H1 (cell line): ENCODE data around the gene FOSB. TPM values are rescaled to one million over a fixed set of nuclear protein-coding genes. Genes with fewer than 3 reads are reported as not detected.

Source experiments
- BRCA1 ChIP-seq: IDR thresholded peaks from 2 replicates; pipeline ENCODE4 v1.6.1; 2012; ENCODE audit warnings: low read depth, low read length, improper control_type of control experiment
- CEBPB ChIP-seq: IDR thresholded peaks from 2 replicates; pipeline ENCODE4 v1.6.1; 2012; ENCODE audit warnings: low read depth, low read length
- EGR1 ChIP-seq: IDR thresholded peaks from 2 replicates; pipeline ENCODE4 v1.6.1; 2011; ENCODE audit warnings: low read depth, low read length, borderline replicate concordance
- GTF2F1 ChIP-seq: IDR thresholded peaks from 2 replicates; pipeline ENCODE4 v1.6.1; 2012; ENCODE audit warnings: low read depth, low read length, improper control_type of control experiment, borderline replicate concordance
- MAFK ChIP-seq: IDR thresholded peaks from 2 replicates; pipeline ENCODE4 v1.6.1; 2012; ENCODE audit warnings: low read depth, mild to moderate bottlenecking, improper control_type of control experiment, low read length
- NANOG ChIP-seq: IDR thresholded peaks from 2 replicates; pipeline ENCODE4 v1.6.1; 2011; ENCODE audit warnings: low read length, low read depth, mild to moderate bottlenecking, inconsistent platforms; ENCODE audit not compliant: insufficient read depth, poor library complexity, severe bottlenecking
- PHF8 ChIP-seq: fragments of 200-600 bp; sonication (generic); conservative IDR thresholded peaks from 2 replicates; pipeline ENCODE4 v1.7.1; 2012; ENCODE audit warnings: low read depth, mild to moderate bottlenecking, inconsistent platforms, low read length, moderate library complexity
- POLR2A ChIP-seq, 2 experiments: IDR thresholded peaks; 1 replicate in 1 of 2; 2 replicates in 1 of 2; pipeline ENCODE4 v1.6.1; 2011; ENCODE audit warnings: low read depth in 2 of 2, low read length in 2 of 2, mild to moderate bottlenecking in 2 of 2; ENCODE audit errors: control extremely low read depth in 1 of 2
- polyA plus RNA-seq, 7 experiments: library from polyadenylated mRNA; depleted of rRNA in 3 of 7; stranded (reverse) in 5 of 7; unstranded in 2 of 7; fragments of >200 nt in 5 of 7; fragments of 200-250 nt in 2 of 7; gene quantifications; 1 replicate in 5 of 7; 2 replicates in 1 of 7; 4 replicates in 1 of 7; pipeline versions ENCODE4 v1.2.1 to v1.2.3, GENCODE V29; 2011 to 2013; ENCODE audit warnings: missing spikeins in 2 of 7, mixed read lengths in 2 of 7
- total RNA-seq: library from RNA; stranded (reverse); fragmentation: NEBNext Ultra II Directional; extraction: Animal tissue kit (Norgen Biotek cat#: 25700); gene quantifications from 2 replicates; pipeline ENCODE4 v1.2.1, GENCODE V29; 2021
- TF ChIP-seq, protein P1 (sequence below): fragments of 300-600 bp; sonication (generic); IDR thresholded peaks from 2 replicates; pipeline ENCODE4 v1.7.1; 2012; ENCODE audit warnings: low read length, moderate library complexity, mild to moderate bottlenecking, inconsistent platforms; ENCODE audit not compliant: insufficient replicate concordance
- TF ChIP-seq, protein P2 (sequence below): IDR thresholded peaks from 2 replicates; pipeline ENCODE4 v1.6.1; 2012; ENCODE audit warnings: inconsistent platforms

FOSB gene
- total and polyA plus RNA-seq, 2 of the 8 experiments (the other 6 are each of a cell fraction or from before 2014, with no cell fraction given), result 0.44 to 2.7 TPM

DNA sequence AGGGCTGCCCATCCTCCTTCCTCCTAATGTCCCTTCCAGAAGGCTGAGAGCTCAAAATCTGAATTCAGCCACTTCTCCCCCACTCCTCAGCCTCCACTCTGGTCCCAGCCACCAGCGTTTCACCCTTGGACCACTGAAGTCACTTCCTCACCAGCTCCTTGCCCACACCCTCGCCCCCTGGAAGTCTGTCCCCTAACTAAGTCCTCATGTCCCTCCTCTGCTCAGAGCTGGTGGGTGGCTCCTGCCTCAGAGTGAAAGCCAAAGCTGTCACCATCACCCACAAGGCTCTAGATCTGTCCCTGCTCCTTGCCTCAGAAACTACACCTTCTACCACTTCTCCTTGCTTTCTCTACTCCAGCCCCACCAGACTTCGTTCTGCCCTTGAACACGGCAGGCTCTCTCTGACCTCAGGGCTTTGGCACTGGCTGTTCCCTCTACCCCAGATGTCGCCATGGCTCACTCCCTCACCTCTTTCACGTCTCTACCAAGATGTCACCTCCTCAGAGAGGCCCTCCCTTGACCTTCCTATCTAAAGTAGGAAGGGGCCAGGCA, 45.8 kb upstream of the FOSB start (continued):
- TF ChIP-seq, protein P1, sequence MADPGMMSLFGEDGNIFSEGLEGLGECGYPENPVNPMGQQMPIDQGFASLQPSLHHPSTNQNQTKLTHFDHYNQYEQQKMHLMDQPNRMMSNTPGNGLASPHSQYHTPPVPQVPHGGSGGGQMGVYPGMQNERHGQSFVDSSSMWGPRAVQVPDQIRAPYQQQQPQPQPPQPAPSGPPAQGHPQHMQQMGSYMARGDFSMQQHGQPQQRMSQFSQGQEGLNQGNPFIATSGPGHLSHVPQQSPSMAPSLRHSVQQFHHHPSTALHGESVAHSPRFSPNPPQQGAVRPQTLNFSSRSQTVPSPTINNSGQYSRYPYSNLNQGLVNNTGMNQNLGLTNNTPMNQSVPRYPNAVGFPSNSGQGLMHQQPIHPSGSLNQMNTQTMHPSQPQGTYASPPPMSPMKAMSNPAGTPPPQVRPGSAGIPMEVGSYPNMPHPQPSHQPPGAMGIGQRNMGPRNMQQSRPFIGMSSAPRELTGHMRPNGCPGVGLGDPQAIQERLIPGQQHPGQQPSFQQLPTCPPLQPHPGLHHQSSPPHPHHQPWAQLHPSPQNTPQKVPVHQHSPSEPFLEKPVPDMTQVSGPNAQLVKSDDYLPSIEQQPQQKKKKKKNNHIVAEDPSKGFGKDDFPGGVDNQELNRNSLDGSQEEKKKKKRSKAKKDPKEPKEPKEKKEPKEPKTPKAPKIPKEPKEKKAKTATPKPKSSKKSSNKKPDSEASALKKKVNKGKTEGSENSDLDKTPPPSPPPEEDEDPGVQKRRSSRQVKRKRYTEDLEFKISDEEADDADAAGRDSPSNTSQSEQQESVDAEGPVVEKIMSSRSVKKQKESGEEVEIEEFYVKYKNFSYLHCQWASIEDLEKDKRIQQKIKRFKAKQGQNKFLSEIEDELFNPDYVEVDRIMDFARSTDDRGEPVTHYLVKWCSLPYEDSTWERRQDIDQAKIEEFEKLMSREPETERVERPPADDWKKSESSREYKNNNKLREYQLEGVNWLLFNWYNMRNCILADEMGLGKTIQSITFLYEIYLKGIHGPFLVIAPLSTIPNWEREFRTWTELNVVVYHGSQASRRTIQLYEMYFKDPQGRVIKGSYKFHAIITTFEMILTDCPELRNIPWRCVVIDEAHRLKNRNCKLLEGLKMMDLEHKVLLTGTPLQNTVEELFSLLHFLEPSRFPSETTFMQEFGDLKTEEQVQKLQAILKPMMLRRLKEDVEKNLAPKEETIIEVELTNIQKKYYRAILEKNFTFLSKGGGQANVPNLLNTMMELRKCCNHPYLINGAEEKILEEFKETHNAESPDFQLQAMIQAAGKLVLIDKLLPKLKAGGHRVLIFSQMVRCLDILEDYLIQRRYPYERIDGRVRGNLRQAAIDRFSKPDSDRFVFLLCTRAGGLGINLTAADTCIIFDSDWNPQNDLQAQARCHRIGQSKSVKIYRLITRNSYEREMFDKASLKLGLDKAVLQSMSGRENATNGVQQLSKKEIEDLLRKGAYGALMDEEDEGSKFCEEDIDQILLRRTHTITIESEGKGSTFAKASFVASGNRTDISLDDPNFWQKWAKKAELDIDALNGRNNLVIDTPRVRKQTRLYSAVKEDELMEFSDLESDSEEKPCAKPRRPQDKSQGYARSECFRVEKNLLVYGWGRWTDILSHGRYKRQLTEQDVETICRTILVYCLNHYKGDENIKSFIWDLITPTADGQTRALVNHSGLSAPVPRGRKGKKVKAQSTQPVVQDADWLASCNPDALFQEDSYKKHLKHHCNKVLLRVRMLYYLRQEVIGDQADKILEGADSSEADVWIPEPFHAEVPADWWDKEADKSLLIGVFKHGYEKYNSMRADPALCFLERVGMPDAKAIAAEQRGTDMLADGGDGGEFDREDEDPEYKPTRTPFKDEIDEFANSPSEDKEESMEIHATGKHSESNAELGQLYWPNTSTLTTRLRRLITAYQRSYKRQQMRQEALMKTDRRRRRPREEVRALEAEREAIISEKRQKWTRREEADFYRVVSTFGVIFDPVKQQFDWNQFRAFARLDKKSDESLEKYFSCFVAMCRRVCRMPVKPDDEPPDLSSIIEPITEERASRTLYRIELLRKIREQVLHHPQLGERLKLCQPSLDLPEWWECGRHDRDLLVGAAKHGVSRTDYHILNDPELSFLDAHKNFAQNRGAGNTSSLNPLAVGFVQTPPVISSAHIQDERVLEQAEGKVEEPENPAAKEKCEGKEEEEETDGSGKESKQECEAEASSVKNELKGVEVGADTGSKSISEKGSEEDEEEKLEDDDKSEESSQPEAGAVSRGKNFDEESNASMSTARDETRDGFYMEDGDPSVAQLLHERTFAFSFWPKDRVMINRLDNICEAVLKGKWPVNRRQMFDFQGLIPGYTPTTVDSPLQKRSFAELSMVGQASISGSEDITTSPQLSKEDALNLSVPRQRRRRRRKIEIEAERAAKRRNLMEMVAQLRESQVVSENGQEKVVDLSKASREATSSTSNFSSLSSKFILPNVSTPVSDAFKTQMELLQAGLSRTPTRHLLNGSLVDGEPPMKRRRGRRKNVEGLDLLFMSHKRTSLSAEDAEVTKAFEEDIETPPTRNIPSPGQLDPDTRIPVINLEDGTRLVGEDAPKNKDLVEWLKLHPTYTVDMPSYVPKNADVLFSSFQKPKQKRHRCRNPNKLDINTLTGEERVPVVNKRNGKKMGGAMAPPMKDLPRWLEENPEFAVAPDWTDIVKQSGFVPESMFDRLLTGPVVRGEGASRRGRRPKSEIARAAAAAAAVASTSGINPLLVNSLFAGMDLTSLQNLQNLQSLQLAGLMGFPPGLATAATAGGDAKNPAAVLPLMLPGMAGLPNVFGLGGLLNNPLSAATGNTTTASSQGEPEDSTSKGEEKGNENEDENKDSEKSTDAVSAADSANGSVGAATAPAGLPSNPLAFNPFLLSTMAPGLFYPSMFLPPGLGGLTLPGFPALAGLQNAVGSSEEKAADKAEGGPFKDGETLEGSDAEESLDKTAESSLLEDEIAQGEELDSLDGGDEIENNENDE, result no peak
- TF ChIP-seq BRCA1 (no peak), POLR2A (IDR thresholded peaks at IDR 0.05; ENCODE audit: control extremely low read depth in 1 of 2, low read depth in 2 of 2, low read length in 2 of 2) (no peak), CEBPB (no peak), EGR1 (no peak), PHF8 (no peak), GTF2F1 (no peak), MAFK (no peak), NANOG (no peak)
- TF ChIP-seq, protein P2, sequence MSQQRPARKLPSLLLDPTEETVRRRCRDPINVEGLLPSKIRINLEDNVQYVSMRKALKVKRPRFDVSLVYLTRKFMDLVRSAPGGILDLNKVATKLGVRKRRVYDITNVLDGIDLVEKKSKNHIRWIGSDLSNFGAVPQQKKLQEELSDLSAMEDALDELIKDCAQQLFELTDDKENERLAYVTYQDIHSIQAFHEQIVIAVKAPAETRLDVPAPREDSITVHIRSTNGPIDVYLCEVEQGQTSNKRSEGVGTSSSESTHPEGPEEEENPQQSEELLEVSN, result no peak
